SU-DHL-6 (cell line): ENCODE measurements around the gene LRIT2.

Source experiments
- CTCF ChIP-seq: fragments of 200-600 bp; sonication (generic); IDR thresholded peaks from one replicate; pipeline ENCODE4 v1.5.1; 2017; ENCODE audit warnings: antibody characterized with exemption, mild to moderate bottlenecking, low read length, moderate library complexity; ENCODE audit not compliant: insufficient read depth, poor library complexity, severe bottlenecking
- EZH2phosphoT487 ChIP-seq: fragments of 200-600 bp; sonication (generic), shearing (Covaris generic); conservative IDR thresholded peaks from 2 replicates; pipeline ENCODE4 v1.6.1; 2018; ENCODE audit warnings: mild to moderate bottlenecking, antibody characterized with exemption, low read length, moderate library complexity, mixed read lengths

- TF ChIP-seq EZH2phosphoT487 (no peak), CTCF (no peak)
Observed at GRCh38 chr10:84262190-84262956, 37.0 kb upstream of the LRIT2 start.
